Esophagus (tissue), 2 donors: ENCODE data around the gene STAC3. TPM values are rescaled to one million over a fixed set of nuclear protein-coding genes. Genes with fewer than 3 reads are reported as not detected.

Experiments
- H3K27ac ChIP-seq, 2 donors: one replicate each; pipeline ENCODE4 v1.5.1; 2013; ENCODE audit warnings: low read depth in 2 of 2, mild to moderate bottlenecking in 2 of 2, inconsistent platforms in 1 of 2, low read length in 1 of 2, moderate library complexity in 1 of 2
- H3K27me3 ChIP-seq, 2 donors: one replicate each; pipeline ENCODE4 v1.6.1; 2013; ENCODE audit warnings: low read length in 2 of 2, control low read depth in 1 of 2, mild to moderate bottlenecking in 1 of 2; ENCODE audit not compliant: insufficient read depth in 2 of 2, control insufficient read depth in 1 of 2
- H3K36me3 ChIP-seq, 2 donors: one replicate each; pipeline ENCODE4 v1.6.1; 2013; ENCODE audit warnings: low read length in 1 of 2; ENCODE audit not compliant: control insufficient read depth in 2 of 2, insufficient read depth in 2 of 2
- H3K4me1 ChIP-seq, 2 donors: one replicate each; pipeline ENCODE4 v1.6.1; 2013; ENCODE audit warnings: low read length in 1 of 2; ENCODE audit not compliant: control insufficient read depth in 2 of 2, insufficient read depth in 2 of 2
- H3K4me3 ChIP-seq, 2 donors: one replicate each; pipeline ENCODE4 v1.5.1; 2013; ENCODE audit warnings: low read length in 2 of 2, mild to moderate bottlenecking in 2 of 2, low read depth in 1 of 2, moderate library complexity in 1 of 2
- H3K9me3 ChIP-seq, 2 donors: one replicate each; pipeline ENCODE4 v1.6.1; 2013; ENCODE audit warnings: mild to moderate bottlenecking in 2 of 2, low read depth in 1 of 2, low read length in 1 of 2, moderate library complexity in 1 of 2; ENCODE audit not compliant: control insufficient read depth in 2 of 2, insufficient read depth in 1 of 2
- WGBS, 2 donors: extraction: QIAGEN DNeasy Blood & Tissue Kit; methylation state at CpG; one replicate each; pipeline ENCODE4 v1.1.7; 2013; 5-methylcytosine and 5-hydroxymethylcytosine counted together
- polyA plus RNA-seq, 2 donors: library from polyadenylated mRNA; stranded (reverse); fragments of 200-250 nt; gene quantifications; one replicate each; pipeline ENCODE4 v1.2.3, GENCODE V29; 2013
- donor health status: healthy with polysubstance abuse.
- donor health status: Bipolar disorder and iron deficiency.

STAC3 gene
- polyA plus RNA-seq, 2 donors = 0.96 to 1.4 TPM

- 59 to 64% methylated on average over 30 of the region's 30 CpGs for WGBS, 2 donors
- Histone ChIP-seq H3K27ac (no peak overlapping the region), H3K9me3 (no peaks in the 10 kb centered on the region), H3K36me3 (no peaks in the 10 kb centered on the region), H3K4me3 (no peak overlapping the region), H3K4me1 (peaks cover 0 to 6% of the 10 kb centered on the region in 2 donors), H3K27me3 (peaks cover 0 to 20% of the 10 kb centered on the region in 2 donors)
These were observed 26.6 kb downstream of the STAC3 start for GRCh38 chr12:57224278-57224972.

DNA sequence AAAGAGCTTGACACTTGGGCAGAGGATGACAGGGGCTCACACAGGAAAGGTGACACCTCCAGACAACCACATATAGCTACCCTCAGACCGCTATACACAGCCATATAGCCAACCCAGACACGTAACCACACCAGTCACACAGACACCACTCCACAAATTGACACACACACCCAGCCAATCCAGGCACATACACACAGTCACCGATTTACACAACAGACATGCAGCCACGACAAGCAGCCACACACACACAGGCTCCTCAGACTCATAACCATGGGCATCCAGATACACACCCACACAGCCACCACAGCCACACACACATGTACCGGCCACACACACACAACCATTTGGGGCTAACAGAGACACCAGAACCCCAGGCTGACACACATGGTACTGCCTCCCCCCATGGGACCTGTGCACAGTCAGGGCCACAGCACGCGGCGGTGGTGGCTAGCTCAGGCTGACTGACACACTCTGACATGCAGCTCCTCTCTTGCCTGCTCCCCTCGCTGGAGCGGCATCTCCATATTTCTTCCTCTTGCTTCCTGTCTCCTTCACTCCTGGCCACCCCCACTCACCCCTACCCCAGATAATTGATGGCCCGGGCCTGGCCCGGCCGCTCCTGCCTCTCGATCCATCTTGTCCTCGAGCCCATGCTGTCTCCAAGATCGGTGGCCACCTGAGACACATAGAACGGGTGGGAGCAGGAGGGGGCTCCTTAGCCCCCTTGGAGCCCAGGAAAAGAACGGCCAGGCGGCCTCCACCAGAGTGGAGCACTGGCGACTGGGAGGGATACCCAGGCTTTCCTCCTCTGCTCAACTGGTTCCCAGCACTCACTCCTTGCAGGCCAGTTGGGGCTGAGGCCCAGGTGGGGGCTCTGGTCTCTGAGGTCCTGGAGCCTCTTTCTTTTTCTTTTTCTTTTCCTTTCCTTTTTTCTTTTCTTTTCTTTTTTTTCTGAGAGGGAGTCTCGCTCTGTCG is 27.5 kb downstream of the STAC3 start:
- Histone ChIP-seq H3K36me3 (no peaks in the 10 kb centered on the region), H3K27me3 (peaks cover 0 to 24% of the 10 kb centered on the region in 2 donors), H3K4me3 (no peak overlapping the region), H3K27ac (no peak overlapping the region), H3K9me3 (no peaks in the 10 kb centered on the region), H3K4me1 (peaks cover 0 to 6% of the 10 kb centered on the region in 2 donors)
- WGBS, 2 donors = 59 to 73% methylated on average over 22 of the region's 22 CpGs

DNA sequence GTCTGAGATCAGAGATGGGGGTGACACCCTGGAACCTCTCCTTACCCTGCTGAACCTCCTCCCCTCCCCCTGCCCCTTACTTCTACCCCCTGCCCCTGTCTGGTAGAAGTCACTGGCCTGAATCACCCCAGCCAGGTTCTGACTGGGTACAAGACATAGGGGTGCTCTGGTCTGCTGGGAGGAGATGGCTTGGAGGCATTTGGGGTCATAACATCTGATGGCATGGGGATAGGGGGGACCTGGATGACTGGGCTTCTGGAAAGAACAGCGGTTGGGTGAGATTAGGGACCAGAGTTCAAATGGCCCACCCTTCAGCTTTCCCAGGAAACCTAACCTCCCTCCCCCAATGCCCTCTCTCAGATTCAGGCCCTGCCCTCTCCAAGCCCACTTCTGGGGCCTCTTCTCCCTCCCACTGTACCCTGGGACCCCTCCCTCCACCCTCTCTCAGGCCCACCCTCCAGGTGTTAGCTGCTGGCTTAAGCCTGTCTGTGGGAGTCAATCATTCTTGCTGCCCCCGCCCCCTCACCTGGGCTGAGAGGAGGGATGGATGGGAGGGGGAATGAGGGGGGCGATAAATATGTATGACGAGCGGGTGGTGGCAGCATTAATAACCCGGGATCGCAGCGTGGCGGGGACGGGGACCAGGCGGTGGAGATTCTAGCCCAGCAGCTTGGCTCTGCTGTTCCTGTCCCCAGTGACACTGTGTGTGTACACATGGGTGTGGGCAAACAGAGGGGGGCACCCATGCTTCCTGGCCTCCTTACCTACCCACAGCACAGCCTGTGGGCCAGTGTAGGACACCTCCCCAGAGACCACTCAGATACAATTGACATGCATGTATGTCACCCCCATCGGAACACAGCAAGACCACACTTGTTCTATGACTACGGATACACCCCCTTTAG is 28.4 kb downstream of the STAC3 start:
- H3K4me1 ChIP-seq = peaks cover 0 to 10% of the 10 kb centered on the region in 2 donors

GRCh38 chr12:57221169-57221917 is 29.6 kb downstream of the STAC3 start:
- no peak overlapping the region for H3K27ac ChIP-seq
- H3K27me3 ChIP-seq = peaks cover 0 to 32% of the 10 kb centered on the region in 2 donors
- no peaks in the 10 kb centered on the region for H3K36me3 ChIP-seq
- peaks cover 5 to 16% of the 10 kb centered on the region in 2 donors for H3K4me1 ChIP-seq
- 42 to 45% methylated on average over 20 to 24 of the region's 24 CpGs for WGBS, 2 donors
- no peaks in the 10 kb centered on the region for H3K9me3 ChIP-seq
- H3K4me3 ChIP-seq = no peak overlapping the region

More for the DNA sequence above, 28.4 kb downstream of the STAC3 start:
- Histone ChIP-seq H3K4me3 (no peak overlapping the region), H3K27ac (no peak overlapping the region), H3K9me3 (no peaks in the 10 kb centered on the region), H3K27me3 (peaks cover 0 to 24% of the 10 kb centered on the region in 2 donors), H3K36me3 (no peaks in the 10 kb centered on the region)
- 60 to 62% methylated on average over 8 to 13 of the region's 13 CpGs for WGBS, 2 donors

GRCh38 chr12:57220770-57221168 is 30.2 kb downstream of the STAC3 start:
- no peaks in the 10 kb centered on the region for H3K9me3 ChIP-seq
- no peaks in the 10 kb centered on the region for H3K36me3 ChIP-seq
- H3K27me3 ChIP-seq = peaks cover 0 to 32% of the 10 kb centered on the region in 2 donors
- H3K4me1 ChIP-seq = peaks cover 5 to 21% of the 10 kb centered on the region in 2 donors
- WGBS, 2 donors = 72 to 78% methylated on average over 1 of the region's 1 CpG
- no peak overlapping the region for H3K4me3 ChIP-seq
- no peak overlapping the region for H3K27ac ChIP-seq

- Histone ChIP-seq H3K4me3 (no peak overlapping the region), H3K36me3 (no peaks in the 10 kb centered on the region), H3K9me3 (no peaks in the 10 kb centered on the region), H3K4me1 (peaks cover 5 to 22% of the 10 kb centered on the region in 2 donors), H3K27ac (no peak overlapping the region), H3K27me3 (peaks cover 0 to 32% of the 10 kb centered on the region in 2 donors)
- WGBS, 2 donors = 10 to 14% methylated on average over 32 to 36 of the region's 38 CpGs
These were observed 30.8 kb downstream of the STAC3 start for GRCh38 chr12:57219993-57220754.

DNA sequence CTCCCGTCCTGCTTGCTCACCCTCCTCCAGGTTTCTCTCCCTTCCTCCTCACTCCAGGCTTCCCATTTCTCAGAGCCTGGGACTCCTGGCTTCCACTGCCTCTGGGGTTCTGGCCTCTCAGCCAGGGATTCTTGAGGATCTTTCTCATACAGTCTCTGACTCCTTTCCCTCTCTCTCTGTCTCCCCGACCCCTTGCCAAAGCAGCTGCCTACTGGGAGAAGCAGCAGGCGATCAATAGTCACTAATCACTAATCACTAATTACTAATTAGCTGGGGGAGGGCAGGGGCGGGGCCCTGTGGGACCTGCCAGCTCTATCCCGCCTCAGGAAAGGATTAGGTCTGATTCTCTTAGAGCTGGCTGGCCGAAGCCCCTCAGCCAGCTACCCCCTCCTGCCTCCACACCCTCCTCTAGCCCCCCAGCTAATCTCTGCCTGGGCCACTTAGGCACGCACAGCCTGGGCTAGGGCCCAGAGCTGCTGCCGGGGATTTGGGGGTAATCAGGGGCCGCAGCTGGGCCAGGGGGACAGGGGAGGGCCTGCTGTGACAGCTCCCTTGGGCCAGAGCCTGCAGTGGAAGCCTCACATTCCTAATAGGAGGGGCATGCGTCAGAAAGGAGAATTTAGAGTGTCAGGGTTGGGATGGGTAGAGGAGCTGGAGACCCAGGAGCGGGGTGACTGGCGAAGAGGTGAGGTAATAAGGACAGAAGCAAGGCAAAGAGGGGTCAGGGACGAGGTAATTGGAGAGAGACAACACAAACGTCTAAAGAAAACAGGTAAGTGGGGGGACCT is 31.6 kb downstream of the STAC3 start:
- Histone ChIP-seq H3K27me3 (peaks cover 0 to 32% of the 10 kb centered on the region in 2 donors), H3K4me1 (peaks cover 5 to 21% of the 10 kb centered on the region in 2 donors), H3K4me3 (no peak overlapping the region), H3K36me3 (no peaks in the 10 kb centered on the region), H3K9me3 (no peaks in the 10 kb centered on the region), H3K27ac (no peak overlapping the region)
- WGBS, 2 donors = 61 to 64% methylated on average over 14 of the region's 14 CpGs
